Activated B cell treated with CpG ODN at 0.5 μM for 24 hours (primary cell): Measurements from ENCODE around the gene IGSF8. TPM values are rescaled to one million over a fixed set of nuclear protein-coding genes. Genes with fewer than 3 reads are reported as not detected.

ENCODE experiments used
- ATAC-seq: fragments of 200-7000 bp; cut with Tn5 transposase; one replicate; pipeline ENCODE4 v1.10.0; 2021; ENCODE audit warnings: low read depth, mild to moderate bottlenecking, moderate library complexity
- CTCF ChIA-PET: fragments of 350-600 bp; sonication (Branson Sonifier 250); formaldehyde crosslinking; loops from one replicate; lab custom pipeline; 2021; ENCODE audit warnings: antibody characterized with exemption; lab: Charles Lee
- POLR2A ChIA-PET: fragments of 350-600 bp; sonication (Branson Sonifier 250); formaldehyde crosslinking; loops from one replicate; lab custom pipeline; 2021; ENCODE audit warnings: antibody characterized with exemption; lab: Charles Lee
- DNase-seq: peaks from one replicate; pipeline ENCODE4 v3.0.0; 2022
- H3K27ac Mint-ChIP-seq: one replicate; pipeline ENCODE4 v1.8.0; 2020; ENCODE audit warnings: mixed read lengths
- H3K27me3 Mint-ChIP-seq: one replicate; pipeline ENCODE4 v1.8.0; 2021; ENCODE audit warnings: mixed read lengths
- H3K36me3 Mint-ChIP-seq: one replicate; pipeline ENCODE4 v1.8.0; 2021; ENCODE audit warnings: low read depth, mixed read lengths
- H3K4me1 Mint-ChIP-seq: one replicate; pipeline ENCODE4 v1.8.0; 2021; ENCODE audit warnings: mixed read lengths
- H3K4me3 Mint-ChIP-seq: one replicate; pipeline ENCODE4 v1.8.0; 2020; ENCODE audit warnings: mild to moderate bottlenecking, mixed read lengths
- H3K9me3 Mint-ChIP-seq: one replicate; pipeline ENCODE4 v1.8.0; 2020; ENCODE audit warnings: mixed read lengths
- CTCF ChIP-seq: fragments of 200-600 bp; IDR thresholded peaks from one replicate; pipeline ENCODE4 v1.8.0; 2022; ENCODE audit warnings: antibody characterized with exemption, mild to moderate bottlenecking
- intact Hi-C: fragments of 100-400 bp; cut with micrococcal nuclease; formaldehyde crosslinking; loops from one replicate; pipeline ENCODE4 v1.15.1; 2024
- total RNA-seq: library from RNA; stranded (reverse); gene quantifications from 2 replicates; pipeline ENCODE4 v1.2.3, GENCODE V29; 2022

IGSF8 gene
- total RNA-seq, 1 donor from 2014 or later = 27.9 TPM

- Mint-ChIP-seq H3K36me3 (peaks cover 18% of the 10 kb centered on the region), H3K9me3 (no peaks in the 10 kb centered on the region), H3K27me3 (peaks cover 41% of the 10 kb centered on the region), H3K4me1 (peaks cover 16% of the 10 kb centered on the region), H3K27ac (no peak overlapping the region), H3K4me3 (no peak overlapping the region)
- ATAC-seq (no peak), DNase-seq (no peak)
- intact Hi-C loops = no loop called here
- no peak for TF ChIP-seq CTCF
- CTCF ChIA-PET = interaction anchor here (1.0 to 7.6 kb wide), 2 partner anchors 36 to 169 kb away, joined by 4 to 81 read pairs; no protein-coding TSS in a partner anchor
- POLR2A ChIA-PET = interaction anchor here (1.0 kb wide), 1 partner anchor 35 kb away, joined by 3 read pairs; no protein-coding TSS in a partner anchor
Observed at GRCh38 chr1:160082487-160082886, 15.9 kb downstream of the IGSF8 start.

GRCh38 chr1:160081261-160081936, 17.0 kb downstream of the IGSF8 start, which contains the start of gene KCNJ9:
KCNJ9 (plus strand) TSS chr1:160081538; CDS start chr1:160084031, 2,493 bp downstream.
- H3K9me3 Mint-ChIP-seq = no peaks in the 10 kb centered on the region
- no peak for TF ChIP-seq CTCF
- peaks cover 16% of the 10 kb centered on the region for H3K4me1 Mint-ChIP-seq
- no peak within 1 kb of the TSS for H3K4me3 Mint-ChIP-seq
- POLR2A ChIA-PET = interaction anchor here (1.0 kb wide), 1 partner anchor 34 kb away, joined by 3 read pairs; no protein-coding TSS in a partner anchor
- CTCF ChIA-PET = interaction anchor here (0.7 to 7.6 kb wide), 6 partner anchors 9 to 246 kb away, joined by 3 to 81 read pairs (median 4); no protein-coding TSS in a partner anchor
- intact Hi-C loops = no loop called here
- DNase-seq (no peak), ATAC-seq (no peak)
- H3K27ac Mint-ChIP-seq = no peak within 1 kb of the TSS
- peaks cover 8% of the 10 kb centered on the region for H3K36me3 Mint-ChIP-seq
- H3K27me3 Mint-ChIP-seq = peaks cover 44% of the 10 kb centered on the region

GRCh38 chr1:160080381-160081100, 17.9 kb downstream of the IGSF8 start:
- DNase-seq = no peak
- Mint-ChIP-seq H3K27ac (no peak overlapping the region), H3K27me3 (peaks cover 46% of the 10 kb centered on the region), H3K4me1 (peaks cover 14% of the 10 kb centered on the region), H3K36me3 (peaks cover 2% of the 10 kb centered on the region), H3K4me3 (no peak overlapping the region), H3K9me3 (no peaks in the 10 kb centered on the region)
- POLR2A ChIA-PET = no interaction called here
- ATAC-seq = no peak
- TF ChIP-seq CTCF = no peak
- CTCF ChIA-PET = interaction anchor here (0.7 to 7.6 kb wide), 3 partner anchors 9 to 245 kb away, joined by 3 to 81 read pairs (median 4); no protein-coding TSS in a partner anchor
- intact Hi-C loops = no loop called here

GRCh38 chr1:160079448-160079847, 19.0 kb downstream of the IGSF8 start:
- no peak overlapping the region for H3K4me3 Mint-ChIP-seq
- H3K9me3 Mint-ChIP-seq = no peaks in the 10 kb centered on the region
- intact Hi-C loops = loop anchor here (10.0 kb wide), 1 partner anchor 255 kb away; the partner anchor contains the start of gene SLAMF8
- ATAC-seq (no peak), DNase-seq (no peak)
- TF ChIP-seq CTCF = no peak
- no peaks in the 10 kb centered on the region for H3K36me3 Mint-ChIP-seq
- CTCF ChIA-PET = interaction anchor here (0.9 to 2.2 kb wide), 6 partner anchors 8 to 173 kb away, joined by 3 to 16 read pairs (median 4); no protein-coding TSS in a partner anchor
- H3K4me1 Mint-ChIP-seq = peaks cover 10% of the 10 kb centered on the region
- peaks cover 51% of the 10 kb centered on the region for H3K27me3 Mint-ChIP-seq
- H3K27ac Mint-ChIP-seq = no peak overlapping the region
- POLR2A ChIA-PET = no interaction called here
